Measurements from ENCODE around the gene MYL5. TPM values are rescaled to one million over a fixed set of nuclear protein-coding genes. Genes with fewer than 3 reads are reported as not detected.

Gene MYL5
- total RNA-seq, 6 experiments from 2014 or later: 14.2 to 23.0 (median 18.8) TPM

GRCh38 chr4:708631-708933 lies 34.2 kb downstream of the MYL5 start:
- no peaks in the 10 kb centered on the region for H3K9me3 Mint-ChIP-seq
- no peak overlapping the region for H3K27ac Mint-ChIP-seq
- peaks cover 12% of the 10 kb centered on the region for H3K4me1 Mint-ChIP-seq (ENCODE audit: low read depth)
- TF ChIP-seq CTCF (IDR thresholded peaks at IDR 0.05): no peak
- H3K36me3 Mint-ChIP-seq (ENCODE audit: low read depth): peaks cover 22% of the 10 kb centered on the region
- no peaks in the 10 kb centered on the region for H3K27me3 Mint-ChIP-seq (ENCODE audit: insufficient read depth)
- no peak for DNase-seq
- no peak overlapping the region; the same call in 1 of the 2 replicates for H3K4me3 Mint-ChIP-seq

DNA sequence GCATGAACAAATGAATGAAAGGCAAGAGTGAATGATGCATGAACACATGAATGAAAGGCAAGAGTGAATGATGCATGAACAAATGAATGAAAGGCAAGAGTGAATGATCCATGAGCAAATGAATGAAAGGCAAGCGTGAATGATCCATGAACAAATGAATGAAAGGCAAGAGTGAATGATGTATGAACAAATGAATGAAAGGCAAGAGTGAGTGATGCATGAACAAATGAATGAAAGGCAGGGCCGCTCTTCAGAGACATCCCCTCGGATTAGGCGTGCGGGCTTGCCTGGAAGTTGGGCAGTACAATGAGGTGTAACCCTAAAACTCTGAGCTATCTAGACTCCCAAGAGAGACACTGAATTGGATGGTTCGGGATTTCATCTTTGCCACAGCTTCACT lies 35.0 kb downstream of the MYL5 start:
- no peaks in the 10 kb centered on the region for H3K27me3 Mint-ChIP-seq (ENCODE audit: insufficient read depth)
- no peak overlapping the region for H3K27ac Mint-ChIP-seq
- H3K9me3 Mint-ChIP-seq: no peaks in the 10 kb centered on the region
- H3K4me3 Mint-ChIP-seq: no peak overlapping the region
- no peak for DNase-seq
- H3K4me1 Mint-ChIP-seq (ENCODE audit: low read depth): peaks cover 12% of the 10 kb centered on the region
- TF ChIP-seq CTCF (IDR thresholded peaks at IDR 0.05): no peak
- H3K36me3 Mint-ChIP-seq (ENCODE audit: low read depth): peaks cover 23% of the 10 kb centered on the region

GRCh38 chr4:710116-710515 lies 35.8 kb downstream of the MYL5 start:
- no peak for TF ChIP-seq CTCF (IDR thresholded peaks at IDR 0.05)
- H3K27ac Mint-ChIP-seq: no peak overlapping the region
- peaks cover 31% of the 10 kb centered on the region for H3K36me3 Mint-ChIP-seq (ENCODE audit: low read depth)
- DNase-seq: no peak
- H3K9me3 Mint-ChIP-seq: peaks cover 1% of the 10 kb centered on the region
- no peak overlapping the region for H3K4me3 Mint-ChIP-seq
- H3K27me3 Mint-ChIP-seq (ENCODE audit: insufficient read depth): no peaks in the 10 kb centered on the region; the same call in 1 of the 2 replicates
- H3K4me1 Mint-ChIP-seq (ENCODE audit: low read depth): peaks cover 12% of the 10 kb centered on the region

- no peak overlapping the region for H3K27ac Mint-ChIP-seq
- peaks cover 12% of the 10 kb centered on the region for H3K4me1 Mint-ChIP-seq (ENCODE audit: low read depth)
- H3K9me3 Mint-ChIP-seq: peaks cover 5% of the 10 kb centered on the region
- H3K27me3 Mint-ChIP-seq (ENCODE audit: insufficient read depth): no peaks in the 10 kb centered on the region; the same call in 1 of the 2 replicates
- no peak for DNase-seq
- peaks cover 34% of the 10 kb centered on the region for H3K36me3 Mint-ChIP-seq (ENCODE audit: low read depth)
- TF ChIP-seq CTCF (IDR thresholded peaks at IDR 0.05): no peak
- no peak overlapping the region for H3K4me3 Mint-ChIP-seq
These were observed 36.6 kb downstream of the MYL5 start for GRCh38 chr4:710916-711315.

GRCh38 chr4:712093-712492 lies 37.8 kb downstream of the MYL5 start:
- no peak for TF ChIP-seq CTCF (IDR thresholded peaks at IDR 0.05)
- H3K27me3 Mint-ChIP-seq (ENCODE audit: insufficient read depth): peaks cover 3% of the 10 kb centered on the region; the same call in 1 of the 2 replicates
- no peak for DNase-seq
- H3K36me3 Mint-ChIP-seq (ENCODE audit: low read depth): peaks cover 34% of the 10 kb centered on the region
- H3K4me3 Mint-ChIP-seq: no peak overlapping the region
- H3K27ac Mint-ChIP-seq: no peak overlapping the region
- peaks cover 5% of the 10 kb centered on the region for H3K9me3 Mint-ChIP-seq
- peaks cover 12% of the 10 kb centered on the region for H3K4me1 Mint-ChIP-seq (ENCODE audit: low read depth)
